PC-3 (cell line): ENCODE results near the gene IMP3. TPM values are rescaled to one million over a fixed set of nuclear protein-coding genes. Genes with fewer than 3 reads are reported as not detected.

ENCODE experiments used
- ATAC-seq: fragments of 200-7000 bp; cut with Tn5 transposase; 2 replicates; pipeline ENCODE4 v1.9.1; 2020; ENCODE audit warnings: mild to moderate bottlenecking, moderate library complexity
- BruUV-seq: library from RNA; stranded (reverse); fragments of 400-500 nt; replicated peaks from 2 replicates; lab custom pipeline; 2021; lab: Mats Ljungman, UMichigan
- CTCF ChIA-PET: fragments of 300-600 bp; sonication (Branson Sonifier 250); formaldehyde crosslinking; loops from one replicate; lab custom pipeline; 2022; ENCODE audit warnings: antibody characterized with exemption; lab: Charles Lee
- POLR2A ChIA-PET: fragments of 300-600 bp; sonication (Branson Sonifier 250); formaldehyde crosslinking; loops from one replicate; lab custom pipeline; 2022; ENCODE audit warnings: antibody characterized with exemption; ENCODE audit not compliant: unreplicated experiment; lab: Charles Lee
- DNase-seq: peaks from one replicate; pipeline ENCODE4 v3.0.0-alpha.2; 2015
- H2AFZ ChIP-seq: fragments of 300-600 bp; sonication (generic); 2 replicates; pipeline ENCODE4 v1.6.0; 2016; ENCODE audit warnings: antibody characterized with exemption, low read length
- H3F3A ChIP-seq: fragments of 300-600 bp; sonication (generic); one replicate; pipeline ENCODE4 v1.6.0; 2017; ENCODE audit warnings: antibody characterized with exemption, low read length, control low read depth, mild to moderate bottlenecking; ENCODE audit not compliant: unreplicated experiment
- H3K27ac ChIP-seq: fragments of 300-600 bp; sonication (generic); 2 replicates; pipeline ENCODE4 v1.5.1; 2016; ENCODE audit warnings: mild to moderate bottlenecking, low read length
- H3K27me3 ChIP-seq: fragments of 300-600 bp; sonication (generic); 2 replicates; pipeline ENCODE4 v1.6.1; 2016; ENCODE audit warnings: low read length, mixed read lengths
- H3K36me3 ChIP-seq: fragments of 300-600 bp; sonication (generic); 2 replicates; pipeline ENCODE4 v1.6.1; 2016; ENCODE audit warnings: low read depth, mixed run types, low read length, mixed read lengths
- H3K4me1 ChIP-seq: fragments of 300-600 bp; sonication (generic); 2 replicates; pipeline ENCODE4 v1.5.1; 2016; ENCODE audit warnings: low read length; ENCODE audit not compliant: insufficient read depth
- H3K4me2 ChIP-seq: fragments of 300-600 bp; sonication (generic); 2 replicates; pipeline ENCODE4 v1.6.0; 2016; ENCODE audit warnings: low read length
- H3K4me3 ChIP-seq: fragments of 300-600 bp; sonication (generic); 2 replicates; pipeline ENCODE4 v1.5.1; 2016; ENCODE audit warnings: mild to moderate bottlenecking, low read length, mixed read lengths
- H3K79me2 ChIP-seq: fragments of 300-600 bp; sonication (generic); 2 replicates; pipeline ENCODE4 v1.6.1; 2017; ENCODE audit warnings: low read length, mixed read lengths
- H3K9ac ChIP-seq: fragments of 300-600 bp; sonication (generic); 2 replicates; pipeline ENCODE4 v1.6.0; 2016; ENCODE audit warnings: mild to moderate bottlenecking, low read length
- H3K9me2 ChIP-seq: fragments of 300-600 bp; sonication (generic); replicated peaks from 2 replicates; pipeline ENCODE4 v1.6.1; 2016; ENCODE audit warnings: mixed run types, low read length, mixed read lengths
- H3K9me3 ChIP-seq: fragments of 300-600 bp; sonication (generic); 2 replicates; pipeline ENCODE4 v1.6.1; 2016; ENCODE audit warnings: low read length, mixed read lengths
- H4K20me1 ChIP-seq: fragments of 300-600 bp; sonication (generic); 2 replicates; pipeline ENCODE4 v1.6.1; 2016; ENCODE audit warnings: low read length, mixed read lengths
- EZH2 ChIP-seq: fragments of 300-600 bp; sonication (generic); IDR thresholded peaks from one replicate; pipeline ENCODE4 v1.6.1; 2017; ENCODE audit warnings: antibody characterized with exemption, mild to moderate bottlenecking, low read length; ENCODE audit not compliant: unreplicated experiment
- EZH2phosphoT487 ChIP-seq: fragments of 300-600 bp; sonication (generic); IDR thresholded peaks from 2 replicates; pipeline ENCODE4 v1.6.1; 2018; ENCODE audit warnings: mild to moderate bottlenecking, antibody characterized with exemption, low read length, borderline replicate concordance
- intact Hi-C: fragments of 100-400 bp; cut with micrococcal nuclease; formaldehyde crosslinking; loops from 2 replicates; pipeline ENCODE4 v1.9.0; 2023
- total RNA-seq: library from RNA; depleted of rRNA; stranded (reverse); fragments of >200 nt; gene quantifications from 2 replicates; pipeline ENCODE4 v1.2.3, GENCODE V29; 2014
- TF ChIP-seq, protein P1 (sequence below): fragments of 300-600 bp; sonication (generic); conservative IDR thresholded peaks from 2 replicates; pipeline ENCODE4 v1.5.1; 2017; ENCODE audit warnings: antibody characterized with exemption, low read depth, mild to moderate bottlenecking, low read length

Gene IMP3
- total RNA-seq, 1 experiment from 2014 or later: 95.4 TPM

DNA sequence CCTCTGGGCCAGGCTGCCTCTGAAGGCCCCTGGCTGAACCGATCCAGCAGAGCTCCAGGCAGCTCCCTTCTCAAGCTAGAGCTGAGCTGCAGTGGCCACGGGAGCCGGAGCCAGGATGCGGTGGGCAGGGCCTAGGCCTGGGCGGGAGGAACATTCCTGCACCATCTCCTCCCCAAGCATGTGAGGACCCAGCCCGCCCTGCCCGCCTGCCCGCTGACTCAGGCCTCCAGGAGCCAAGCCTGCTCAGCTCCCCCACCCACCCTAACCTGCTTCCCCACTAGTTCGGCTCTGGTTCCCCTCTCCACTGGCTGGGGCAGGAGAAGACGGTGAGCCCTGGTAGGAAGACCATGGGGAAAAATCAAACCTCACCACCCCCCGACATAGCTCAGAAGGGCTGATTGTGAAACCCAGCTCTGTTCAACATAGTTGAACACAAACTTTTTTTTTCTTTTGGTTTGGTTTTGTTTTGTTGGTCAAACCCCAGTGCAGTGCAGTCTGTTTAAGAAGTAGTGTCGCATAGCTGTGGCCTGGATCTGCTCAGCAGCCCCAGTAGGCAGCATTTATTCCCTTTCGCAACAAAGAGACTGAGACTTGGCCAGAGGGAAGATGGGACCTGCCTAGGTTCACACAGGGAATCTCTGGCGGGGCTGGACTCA lies 21.2 kb upstream of the IMP3 start:
- peak overlapping the region; percentile 61 for H3K4me2 ChIP-seq
- BruUV-seq: TSS peak; percentile 50

DNA sequence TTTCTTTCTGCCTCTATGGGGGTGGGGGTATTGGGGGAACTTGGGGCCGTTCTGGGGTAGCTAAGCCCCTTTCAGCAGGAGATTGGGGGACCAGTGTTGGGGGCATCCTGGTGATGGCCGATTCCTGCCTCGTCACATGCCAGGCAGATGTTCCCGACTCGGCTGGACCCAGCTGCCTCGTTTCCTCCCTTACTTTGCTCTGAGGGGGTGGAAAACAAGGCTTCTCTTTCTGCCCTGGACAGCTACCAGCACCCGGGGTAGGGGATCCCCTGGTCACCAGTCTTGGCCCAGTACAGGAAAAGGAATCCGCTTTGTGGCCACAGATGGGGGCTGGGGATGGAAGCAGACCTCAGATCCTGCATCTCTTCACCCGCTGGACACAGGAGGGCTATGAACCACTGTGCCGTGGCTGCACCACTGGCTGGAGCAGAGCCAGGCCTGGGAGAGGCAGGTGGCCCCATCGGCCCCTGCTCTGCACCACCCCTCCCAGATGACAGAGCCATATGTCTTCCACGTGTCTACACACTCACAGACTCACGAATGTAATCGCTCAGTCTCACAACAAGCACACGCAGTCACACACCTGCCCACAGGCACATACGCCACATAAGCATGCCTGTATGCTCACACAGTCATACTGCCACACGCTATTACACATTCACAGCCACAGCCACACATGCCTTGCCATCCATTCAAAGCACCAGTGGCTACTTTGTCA lies 20.1 kb upstream of the IMP3 start:
- no peak overlapping the region for H3K27ac ChIP-seq
- no peaks in the 10 kb centered on the region for H3F3A ChIP-seq
- H2AFZ ChIP-seq: no peak overlapping the region
- no peaks in the 10 kb centered on the region for H3K27me3 ChIP-seq
- H3K9me2 ChIP-seq: no peaks in the 10 kb centered on the region
- H3K36me3 ChIP-seq: no peaks in the 10 kb centered on the region
- ChIA-PET CTCF (interaction anchor here (0.6 kb wide), 1 partner anchor 26 kb away, joined by 4 read pairs; no protein-coding TSS in a partner anchor), POLR2A (no interaction called here)
- DNase-seq (no peak), ATAC-seq (no peak)
- no TSS peak for BruUV-seq
- H3K4me3 ChIP-seq: no peak overlapping the region
- H3K9ac ChIP-seq: no peak overlapping the region
- TF ChIP-seq, protein P1, sequence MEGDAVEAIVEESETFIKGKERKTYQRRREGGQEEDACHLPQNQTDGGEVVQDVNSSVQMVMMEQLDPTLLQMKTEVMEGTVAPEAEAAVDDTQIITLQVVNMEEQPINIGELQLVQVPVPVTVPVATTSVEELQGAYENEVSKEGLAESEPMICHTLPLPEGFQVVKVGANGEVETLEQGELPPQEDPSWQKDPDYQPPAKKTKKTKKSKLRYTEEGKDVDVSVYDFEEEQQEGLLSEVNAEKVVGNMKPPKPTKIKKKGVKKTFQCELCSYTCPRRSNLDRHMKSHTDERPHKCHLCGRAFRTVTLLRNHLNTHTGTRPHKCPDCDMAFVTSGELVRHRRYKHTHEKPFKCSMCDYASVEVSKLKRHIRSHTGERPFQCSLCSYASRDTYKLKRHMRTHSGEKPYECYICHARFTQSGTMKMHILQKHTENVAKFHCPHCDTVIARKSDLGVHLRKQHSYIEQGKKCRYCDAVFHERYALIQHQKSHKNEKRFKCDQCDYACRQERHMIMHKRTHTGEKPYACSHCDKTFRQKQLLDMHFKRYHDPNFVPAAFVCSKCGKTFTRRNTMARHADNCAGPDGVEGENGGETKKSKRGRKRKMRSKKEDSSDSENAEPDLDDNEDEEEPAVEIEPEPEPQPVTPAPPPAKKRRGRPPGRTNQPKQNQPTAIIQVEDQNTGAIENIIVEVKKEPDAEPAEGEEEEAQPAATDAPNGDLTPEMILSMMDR: no peak
- TF ChIP-seq EZH2 (no peak), EZH2phosphoT487 (no peak)
- no peaks in the 10 kb centered on the region for H4K20me1 ChIP-seq
- peaks cover 23% of the 10 kb centered on the region for H3K4me1 ChIP-seq
- intact Hi-C loops: no loop called here
- no peaks in the 10 kb centered on the region for H3K9me3 ChIP-seq
- no peak overlapping the region for H3K4me2 ChIP-seq
- H3K79me2 ChIP-seq: peaks cover 2% of the 10 kb centered on the region; the same call in 1 of the 2 replicates

More for the DNA sequence above, 21.2 kb upstream of the IMP3 start:
- ChIA-PET POLR2A (interaction anchor here (0.6 to 1.0 kb wide), 2 partner anchors 13 to 75 kb away, joined by 3 to 5 read pairs; partner anchors contain the start of gene SNX33), CTCF (no interaction called here)
- H3K36me3 ChIP-seq: no peaks in the 10 kb centered on the region
- peak overlapping the region; percentile 45 for H3K9ac ChIP-seq
- no peaks in the 10 kb centered on the region for H3K79me2 ChIP-seq
- no peaks in the 10 kb centered on the region for H4K20me1 ChIP-seq
- H3K9me2 ChIP-seq: no peaks in the 10 kb centered on the region
- no peak overlapping the region for H3K4me3 ChIP-seq
- intact Hi-C loops: no loop called here
- peak overlapping the region; percentile 63 for H3K27ac ChIP-seq
- ATAC-seq (peak; percentile 97), DNase-seq (peak; percentile 86)
- no peaks in the 10 kb centered on the region for H3K27me3 ChIP-seq
- H2AFZ ChIP-seq: peak overlapping the region; percentile 30; the same call in 1 of the 2 replicates
- H3F3A ChIP-seq: no peaks in the 10 kb centered on the region
- peaks cover 32% of the 10 kb centered on the region for H3K4me1 ChIP-seq
- TF ChIP-seq EZH2phosphoT487 (no peak), EZH2 (no peak)
- TF ChIP-seq, protein P1: no peak
- no peaks in the 10 kb centered on the region for H3K9me3 ChIP-seq
